Fibroblast of skin of abdomen (primary cell): ENCODE results near the gene NBEAL1.
"Not testable (repeated sequence)": the region's sequence is repeated elsewhere in the genome, so short reads cannot be mapped to it uniquely, and the experiment has no call there.

Experiments
- DNase-seq: peaks from one replicate; pipeline ENCODE4 v3.0.0-alpha.2; 2013

The NBEAL1 gene

DNA sequence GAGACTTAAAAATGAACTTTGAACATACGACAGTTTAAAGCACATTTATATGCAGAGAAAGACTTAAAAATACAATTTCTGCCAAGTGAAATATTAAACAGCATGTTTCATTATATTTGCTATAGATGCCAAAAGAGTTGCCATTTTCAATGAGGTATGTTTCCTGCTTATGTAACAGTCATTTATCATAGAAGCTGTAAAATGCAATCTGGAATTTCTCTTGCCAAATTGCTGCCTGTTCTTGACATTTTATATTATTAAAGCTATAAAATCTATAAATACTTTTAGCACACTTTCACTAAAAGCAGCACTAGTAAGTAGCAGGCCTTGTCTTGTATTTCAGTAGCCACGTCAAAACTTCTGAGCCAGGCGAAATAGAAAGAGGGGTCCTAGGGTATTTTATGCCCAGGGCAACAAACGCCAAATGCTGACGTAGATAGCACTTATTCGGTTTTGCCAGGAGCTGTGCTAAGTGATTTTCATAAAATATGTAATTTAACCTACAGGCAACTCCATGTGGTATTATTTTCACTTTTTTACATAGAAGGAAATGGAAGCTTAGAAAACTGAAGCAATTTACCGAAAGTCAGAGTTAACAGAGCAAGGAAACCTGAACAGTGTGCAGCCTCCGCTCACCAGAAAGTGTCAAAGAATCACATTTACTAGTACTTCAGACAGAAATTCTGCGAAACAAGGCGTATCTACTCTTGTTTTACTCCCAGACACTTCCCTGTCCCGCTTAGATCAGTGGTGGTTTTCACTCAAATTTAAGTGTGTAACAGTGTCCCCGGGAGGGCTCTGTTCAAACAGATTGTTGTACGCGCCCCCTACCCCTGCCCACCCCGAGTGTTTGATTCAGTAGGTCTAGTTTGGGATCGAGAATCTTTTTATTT, 222.9 kb downstream of the NBEAL1 start:
- no peak for DNase-seq

DNA sequence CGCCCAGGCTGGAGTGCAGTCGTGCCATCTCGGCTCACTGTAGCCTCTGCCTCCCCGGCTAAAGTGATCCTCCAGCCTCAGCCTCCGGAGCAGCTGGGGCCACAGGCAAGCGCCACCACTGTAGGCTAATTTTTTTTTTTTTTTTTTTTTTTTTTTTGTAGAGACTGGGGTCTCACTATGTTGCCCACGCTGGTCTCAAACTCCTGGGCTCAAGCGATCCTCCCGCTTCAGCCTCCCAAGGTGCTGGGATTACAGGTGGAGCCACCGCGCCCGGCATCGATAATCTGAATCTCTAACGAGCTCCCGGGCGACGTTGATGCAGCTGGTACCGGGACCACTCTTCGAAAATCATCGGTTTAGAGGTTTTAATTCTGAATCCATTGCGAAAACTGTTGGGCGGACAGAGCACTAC, 223.6 kb downstream of the NBEAL1 start:
- no peak for DNase-seq

GRCh38 chr2:203238704-203239526, 224.2 kb downstream of the NBEAL1 start, which contains the start of gene CYP20A1:
Gene CYP20A1, plus strand, starts transcription at chr2:203239018. Its CDS starts 45 bp downstream, at chr2:203239063.
- peak; percentile 97 for DNase-seq

DNA sequence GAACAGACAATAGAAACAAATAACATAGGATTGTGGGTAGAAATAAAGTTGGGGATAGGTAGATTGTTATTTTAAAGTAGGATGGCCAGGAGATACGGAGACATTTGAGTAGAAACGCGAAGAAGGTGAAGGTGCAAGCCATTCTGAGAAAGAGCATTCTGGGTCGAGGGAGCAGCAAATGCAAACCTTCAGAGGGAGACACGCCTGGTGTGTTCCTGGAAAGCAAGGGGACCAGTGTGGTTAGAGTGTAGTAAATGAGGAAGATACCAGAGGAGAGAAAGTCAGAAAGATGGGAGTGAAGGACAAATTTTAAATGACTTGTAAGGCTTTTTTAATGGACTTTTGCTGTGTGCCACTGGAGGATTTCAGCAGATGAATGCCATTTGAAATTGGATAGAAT, 225.8 kb downstream of the NBEAL1 start:
- DNase-seq: no peak

GRCh38 chr2:203242518-203242917, 227.8 kb downstream of the NBEAL1 start:
- no peak for DNase-seq

DNA sequence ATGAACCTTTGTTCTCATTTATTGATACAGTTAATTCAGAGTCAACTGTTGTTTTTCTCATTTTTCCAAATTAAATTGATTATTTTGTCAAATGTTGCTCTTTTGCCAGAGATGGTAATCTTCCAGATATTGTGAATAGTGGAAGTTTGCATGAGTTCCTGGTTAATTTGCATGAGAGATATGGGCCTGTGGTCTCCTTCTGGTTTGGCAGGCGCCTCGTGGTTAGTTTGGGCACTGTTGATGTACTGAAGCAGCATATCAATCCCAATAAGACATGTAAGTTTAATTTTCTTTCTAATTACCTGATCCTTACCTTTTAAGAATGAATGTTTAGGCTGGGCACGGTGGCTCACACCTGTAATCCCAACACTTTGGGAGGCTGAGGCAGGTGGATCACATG, 232.0 kb downstream of the NBEAL1 start:
- no peak for DNase-seq

- DNase-seq: no peak
Measured at GRCh38 chr2:203252818-203253217, 238.1 kb downstream of the NBEAL1 start.

- not testable (repeated sequence) for DNase-seq
Measured at GRCh38 chr2:203253422-203254095, 238.9 kb downstream of the NBEAL1 start.

DNA sequence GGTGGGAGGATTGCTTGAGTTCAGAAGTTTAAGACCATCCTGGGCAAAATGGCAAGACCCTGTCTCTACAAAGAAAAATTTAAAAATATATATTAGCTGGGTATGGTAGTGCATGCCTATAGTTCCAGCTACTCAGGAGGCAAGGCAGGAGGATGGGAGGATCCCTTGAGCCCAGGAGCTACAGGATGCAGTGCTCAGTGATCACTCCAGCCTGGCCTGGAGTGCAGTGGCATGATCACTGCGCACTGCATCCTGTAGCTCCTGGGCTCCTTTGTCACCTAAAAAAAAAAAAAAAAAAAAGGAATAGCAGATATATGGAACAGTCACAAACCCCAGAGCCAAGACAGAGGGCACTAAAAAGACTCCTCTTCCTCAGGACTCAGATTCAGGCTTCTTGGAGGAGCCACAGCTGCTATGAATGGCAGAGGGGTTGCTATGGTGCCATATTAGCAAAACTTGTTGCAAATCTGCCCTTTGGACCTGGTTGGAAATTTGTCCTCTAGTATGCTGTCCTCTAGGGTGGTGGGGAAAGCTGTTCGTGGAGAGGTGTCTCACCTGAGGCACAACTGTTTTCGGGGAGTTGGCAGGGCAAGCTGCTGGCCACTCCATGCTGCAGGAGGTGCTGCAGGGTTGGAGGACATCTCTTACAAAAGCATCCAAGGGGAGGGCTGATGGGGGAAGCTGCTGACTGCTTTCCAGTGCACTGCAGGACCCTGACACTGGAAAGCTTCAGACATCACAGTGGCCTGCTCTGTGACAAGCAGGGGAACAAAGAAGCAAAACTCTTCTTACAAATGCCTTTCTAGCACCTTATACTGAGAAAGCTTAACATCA, 246.9 kb downstream of the NBEAL1 start:
- DNase-seq: no peak
